ENCODE results near the gene MIS18BP1.
"Not testable (repeated sequence)": the region's sequence is repeated elsewhere in the genome, so short reads cannot be mapped to it uniquely, and the experiment has no call there.

MIS18BP1 gene

DNA sequence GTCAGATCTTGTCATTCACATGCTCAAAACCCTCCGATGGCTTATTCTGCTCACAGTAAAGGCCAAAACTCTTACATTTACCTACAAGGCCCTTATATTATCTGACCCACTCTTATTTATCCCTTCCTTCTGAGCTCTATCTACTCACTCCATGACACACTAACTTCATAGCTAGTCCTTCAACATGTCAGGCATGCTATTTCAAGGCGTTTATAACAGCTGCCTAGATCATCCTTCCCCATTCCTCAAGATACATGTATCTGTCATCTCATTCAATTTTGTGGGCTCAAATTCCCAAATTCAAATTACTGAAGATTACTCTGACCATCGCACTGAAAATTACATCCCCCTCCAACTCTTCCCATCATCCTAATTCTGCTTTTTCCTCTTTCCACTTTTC, 6.9 kb downstream of the MIS18BP1 start:
- DNase-seq (ENCODE audit: low read depth, low spot score), result no peak

DNA sequence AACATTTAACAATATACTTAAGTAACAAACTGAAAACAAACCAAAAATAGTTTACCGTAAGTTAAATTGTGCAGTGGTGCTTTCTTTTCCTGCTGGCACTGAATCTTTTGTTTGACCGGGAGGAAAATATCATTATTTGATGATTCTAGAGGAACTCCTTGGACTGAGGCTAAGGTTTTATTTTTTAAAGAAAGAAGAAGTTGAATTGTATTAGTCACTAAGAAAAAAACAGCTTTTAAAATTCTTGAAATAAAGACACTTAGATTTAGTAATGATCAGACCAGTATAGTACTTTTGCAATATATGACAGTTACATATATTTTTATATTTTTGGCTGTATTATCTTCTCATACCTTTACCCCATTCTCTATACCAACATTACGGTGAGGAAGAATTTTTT, 10.3 kb downstream of the MIS18BP1 start:
- DNase-seq (ENCODE audit: low read depth, low spot score), result no peak

DNA sequence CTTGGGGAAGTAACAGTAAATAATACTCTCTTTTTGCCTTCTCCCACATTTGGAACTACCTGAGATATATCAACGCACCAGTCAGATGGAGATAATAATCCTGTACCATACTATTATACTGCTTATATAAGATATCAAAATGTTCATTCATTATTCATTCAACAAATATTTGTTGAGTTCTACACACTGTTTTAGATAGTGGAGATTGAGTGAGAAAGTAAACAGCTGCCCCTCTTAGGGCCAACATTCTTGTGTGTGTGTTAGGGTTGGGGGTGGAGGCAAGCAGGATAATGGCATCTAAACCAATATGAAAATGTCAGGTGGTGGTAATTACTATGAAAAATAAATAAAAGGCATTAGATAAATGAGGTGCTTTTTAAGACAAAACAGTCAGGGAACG, 14.0 kb downstream of the MIS18BP1 start:
- no peak for DNase-seq (ENCODE audit: low read depth, low spot score)

DNA sequence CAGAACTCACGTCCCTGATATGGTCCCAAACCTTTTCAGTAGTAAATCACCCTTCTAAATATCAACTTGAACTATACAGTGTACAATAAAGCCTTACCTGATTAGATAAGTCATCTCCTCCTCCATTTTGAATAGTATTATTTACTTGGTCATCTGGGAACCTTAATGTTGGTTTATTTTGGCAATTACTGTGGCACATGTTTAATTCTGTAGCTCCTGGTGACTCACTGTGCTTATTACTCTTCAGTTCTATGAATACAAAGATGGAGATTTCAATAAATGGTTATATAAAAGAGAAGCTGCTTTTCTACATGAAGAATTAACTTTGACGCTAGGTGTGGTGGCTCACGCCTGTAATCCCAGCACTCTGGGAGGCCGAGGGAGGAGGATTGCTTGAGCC, 25.4 kb downstream of the MIS18BP1 start:
- DNase-seq (ENCODE audit: low read depth, low spot score), result no peak

DNA sequence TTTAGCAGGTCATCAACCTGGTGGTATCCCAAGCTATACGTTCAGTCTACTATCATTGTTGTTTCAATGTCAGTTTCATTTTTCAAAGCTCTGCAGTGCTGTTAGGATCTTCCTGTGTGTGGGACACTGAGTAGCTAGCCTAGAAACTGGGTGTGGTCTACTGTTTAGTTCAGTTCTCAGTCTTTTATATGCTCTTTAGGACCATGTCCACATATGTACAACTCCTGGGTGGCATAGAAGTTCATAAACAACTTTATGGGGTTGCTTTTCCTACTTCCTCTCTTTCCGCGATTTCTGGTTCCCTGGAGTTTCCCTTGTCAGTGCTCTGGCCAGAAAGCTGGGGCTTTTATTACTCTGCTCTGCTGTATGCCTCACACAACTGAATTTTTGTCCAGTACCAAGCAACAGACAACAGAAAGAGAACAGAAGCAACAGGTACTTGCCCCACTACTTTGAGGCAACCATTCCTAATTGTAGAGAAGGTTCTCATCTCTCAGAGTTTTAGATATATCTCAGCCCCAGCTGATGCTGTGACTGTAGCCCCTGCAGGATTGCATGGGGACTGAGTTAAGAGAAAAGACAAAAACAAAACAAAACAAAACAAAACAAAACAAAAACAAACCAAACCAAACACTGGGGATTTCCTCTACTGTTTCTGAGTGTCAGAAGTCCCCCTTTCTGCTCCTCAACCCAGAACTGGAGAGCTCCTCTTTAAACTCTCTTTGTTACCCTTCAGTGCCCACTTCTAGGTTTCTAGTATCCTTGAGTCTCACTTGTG, 30.3 kb downstream of the MIS18BP1 start:
- DNase-seq (ENCODE audit: low read depth, low spot score), result no peak

DNA sequence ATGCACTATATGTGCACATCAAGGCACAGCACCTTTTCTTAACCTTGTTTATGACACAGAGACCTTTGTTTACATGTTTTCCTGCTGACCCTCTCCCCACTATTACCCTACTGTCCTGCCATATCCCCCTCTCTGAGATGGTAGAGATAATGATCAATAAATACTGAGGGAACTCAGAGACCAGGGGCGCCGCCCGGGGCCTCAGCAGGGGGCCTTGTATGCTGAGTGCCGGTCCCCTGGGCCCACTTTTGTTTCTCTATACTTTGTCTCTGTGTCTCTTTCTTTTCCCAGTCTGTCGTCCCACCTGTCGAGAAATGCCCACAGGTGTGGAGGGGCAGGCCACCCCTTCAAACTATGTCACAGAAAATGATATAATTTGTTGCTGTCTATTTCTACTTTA, 38.7 kb downstream of the MIS18BP1 start:
- not testable (repeated sequence) for DNase-seq (ENCODE audit: low read depth, low spot score)

DNA sequence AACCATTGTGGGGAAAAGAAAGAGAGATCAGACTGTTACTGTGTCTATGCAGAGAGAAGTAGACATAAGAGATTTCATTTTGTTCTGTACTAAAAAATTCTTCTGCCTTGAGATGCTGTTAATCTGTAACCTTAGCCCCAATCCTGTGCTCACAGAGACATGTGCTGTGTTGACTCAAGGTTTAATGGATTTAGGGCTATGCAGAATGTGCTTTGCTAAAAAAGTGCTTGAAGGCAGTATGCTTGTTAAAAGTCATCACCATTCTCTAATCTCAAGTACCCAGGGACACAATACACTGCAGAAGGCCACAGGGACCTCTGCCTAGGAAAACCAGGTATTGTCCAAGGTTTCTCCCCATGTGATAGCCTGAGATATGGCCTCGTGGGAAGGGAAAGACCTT, 39.3 kb downstream of the MIS18BP1 start:
- DNase-seq (ENCODE audit: low read depth, low spot score), result not testable (repeated sequence)

DNA sequence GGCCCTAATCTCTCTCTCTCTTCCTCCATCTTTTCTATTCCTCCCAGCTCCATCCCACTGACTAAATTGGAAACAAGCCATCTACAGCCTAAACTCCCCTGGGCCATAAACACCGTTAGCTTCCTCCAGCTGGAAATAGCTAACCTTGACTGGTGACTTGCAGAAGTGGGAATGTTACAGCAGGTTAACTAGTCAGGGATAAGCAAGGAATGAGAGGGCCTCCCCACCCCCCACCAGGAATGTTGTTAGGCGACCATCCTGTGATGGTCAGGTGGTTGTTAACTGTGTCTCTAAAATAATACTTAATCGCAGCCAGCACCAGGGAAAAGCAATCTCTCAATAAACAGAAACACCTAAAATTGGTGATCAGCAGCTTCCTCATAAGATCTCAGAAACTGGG, 40.8 kb downstream of the MIS18BP1 start:
- no peak for DNase-seq (ENCODE audit: low read depth, low spot score)

DNA sequence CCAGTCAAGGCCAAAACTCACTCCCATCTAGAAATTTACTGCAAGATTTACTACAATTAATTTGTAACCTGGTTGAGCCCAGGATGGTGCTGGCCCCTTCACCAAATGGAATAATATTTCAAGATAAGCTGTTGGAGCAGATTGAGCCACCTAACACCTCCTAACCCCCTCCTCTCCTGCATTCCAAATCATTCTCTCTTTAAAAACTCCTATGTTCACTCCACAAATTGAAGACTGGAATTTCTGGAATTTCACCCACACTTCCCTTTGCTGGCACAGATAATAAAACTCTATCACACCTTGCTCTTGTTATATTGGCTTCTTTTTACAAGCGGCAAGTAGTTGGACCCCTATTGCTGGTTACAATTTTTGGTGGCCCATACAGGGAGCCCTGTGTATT, 41.7 kb downstream of the MIS18BP1 start:
- DNase-seq (ENCODE audit: low read depth, low spot score), result no peak

DNA sequence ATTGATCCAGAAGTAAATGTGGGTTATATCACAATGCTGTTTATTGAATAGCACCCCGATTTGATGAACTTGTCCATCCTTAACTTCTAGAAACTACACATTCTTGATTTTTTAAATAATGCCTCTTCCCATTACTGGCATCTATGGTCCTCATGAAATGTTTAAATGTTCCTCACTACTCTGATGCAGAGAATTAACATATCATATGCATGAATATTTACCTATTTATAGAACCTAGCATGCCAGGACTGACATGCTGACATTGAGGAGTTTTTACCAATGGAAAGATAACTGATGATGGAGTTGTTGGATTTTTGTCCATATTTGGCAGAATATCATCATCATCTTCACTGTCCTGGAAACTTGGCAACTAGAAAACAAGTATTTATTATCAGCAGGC, 42.8 kb downstream of the MIS18BP1 start:
- no peak for DNase-seq (ENCODE audit: low read depth, low spot score)

DNA sequence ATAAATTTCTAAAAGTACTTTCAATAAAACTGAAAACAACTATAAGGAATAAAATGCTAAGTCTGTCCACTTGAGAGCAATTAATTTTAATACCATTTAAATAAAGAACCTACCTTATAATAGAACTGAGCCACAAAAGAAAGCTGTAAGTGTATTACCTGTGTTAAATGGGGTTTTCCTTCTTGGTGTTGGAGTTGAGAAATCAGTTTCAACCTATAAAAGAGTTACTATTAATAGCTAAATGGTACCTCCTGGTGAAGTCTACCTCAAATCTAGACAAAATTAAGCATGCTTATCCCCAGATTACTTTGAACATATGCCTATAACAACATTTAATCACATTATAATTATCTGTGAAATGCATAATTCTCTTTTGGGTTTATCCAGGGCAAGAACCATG, 48.8 kb downstream of the MIS18BP1 start:
- no peak for DNase-seq (ENCODE audit: low read depth, low spot score)

DNA sequence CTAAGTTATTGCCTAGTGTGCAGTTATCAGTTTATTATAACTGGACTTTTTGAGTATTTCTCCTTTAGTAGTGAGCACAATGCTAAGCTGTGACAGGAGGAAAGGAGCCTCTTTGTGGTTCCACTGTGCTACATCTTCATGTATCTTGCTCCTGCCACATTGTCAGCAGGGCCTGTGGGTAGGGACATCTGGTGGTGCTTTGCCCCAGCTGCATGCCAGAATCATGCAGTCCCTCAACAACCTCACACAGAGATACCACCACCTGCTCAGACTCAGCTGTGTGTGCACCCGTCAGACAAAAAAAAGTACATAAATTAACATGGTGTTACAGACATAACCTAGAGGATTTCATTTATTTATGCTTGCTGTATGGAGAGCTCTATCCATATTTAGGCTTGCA, 51.1 kb downstream of the MIS18BP1 start:
- DNase-seq (ENCODE audit: low read depth, low spot score), result no peak

DNA sequence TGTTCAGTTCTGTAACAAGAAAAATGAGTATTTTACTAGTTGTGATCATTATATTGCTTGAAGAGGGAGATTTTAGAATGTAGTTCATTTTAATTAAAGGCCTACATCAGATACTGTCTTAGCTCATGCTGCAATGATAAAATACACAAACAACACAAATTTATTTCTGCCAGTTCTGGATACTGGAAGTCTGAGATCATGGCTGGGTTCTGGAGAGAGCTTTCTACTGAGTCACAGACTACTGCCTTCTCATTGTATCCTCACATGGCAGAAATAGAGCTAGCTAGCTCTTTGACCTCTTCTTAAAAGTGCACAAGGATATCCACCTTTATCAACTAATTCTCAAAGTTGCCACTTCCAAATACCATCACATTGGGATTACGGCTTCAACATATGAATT, 53.8 kb downstream of the MIS18BP1 start:
- no peak for DNase-seq (ENCODE audit: low read depth, low spot score)

DNA sequence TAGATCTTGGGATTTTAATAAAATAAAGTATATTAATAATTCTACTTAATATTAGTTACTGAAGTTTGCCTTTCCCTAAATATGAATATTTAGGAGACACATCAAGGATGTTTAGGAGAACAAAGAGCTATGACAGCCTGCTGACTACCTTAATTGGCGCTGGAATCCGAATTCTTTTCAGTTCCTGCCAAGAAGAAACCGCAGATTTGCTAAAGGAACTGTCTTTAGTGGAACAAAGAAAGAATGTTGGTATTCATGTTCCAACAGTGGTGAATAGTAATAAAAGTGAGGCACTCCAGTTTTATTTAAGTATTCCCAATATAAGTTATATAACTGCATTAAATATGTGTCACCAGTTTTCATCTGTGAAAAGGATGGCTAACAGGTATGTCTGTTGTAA, 54.5 kb downstream of the MIS18BP1 start:
- no peak for DNase-seq (ENCODE audit: low read depth, low spot score)

DNA sequence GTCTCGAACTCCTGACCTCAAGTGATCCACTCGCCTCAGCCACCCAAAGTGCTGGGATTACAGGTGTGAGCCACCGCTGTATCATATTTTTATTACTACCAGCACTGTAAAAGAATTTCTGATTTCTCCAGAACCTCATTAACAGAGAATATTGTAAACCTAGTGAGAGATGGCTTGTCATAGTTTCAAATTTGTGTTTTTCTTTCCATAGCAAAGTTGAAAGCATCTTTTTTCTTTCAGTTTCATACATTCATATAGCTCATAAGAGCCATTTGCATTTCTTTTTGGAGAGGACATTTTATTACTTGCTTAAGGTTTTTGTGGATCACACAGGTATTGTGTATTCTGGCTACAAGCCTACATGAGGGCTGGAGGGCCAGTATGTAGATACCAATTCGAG, 58.0 kb downstream of the MIS18BP1 start:
- no peak for DNase-seq (ENCODE audit: low read depth, low spot score)

DNA sequence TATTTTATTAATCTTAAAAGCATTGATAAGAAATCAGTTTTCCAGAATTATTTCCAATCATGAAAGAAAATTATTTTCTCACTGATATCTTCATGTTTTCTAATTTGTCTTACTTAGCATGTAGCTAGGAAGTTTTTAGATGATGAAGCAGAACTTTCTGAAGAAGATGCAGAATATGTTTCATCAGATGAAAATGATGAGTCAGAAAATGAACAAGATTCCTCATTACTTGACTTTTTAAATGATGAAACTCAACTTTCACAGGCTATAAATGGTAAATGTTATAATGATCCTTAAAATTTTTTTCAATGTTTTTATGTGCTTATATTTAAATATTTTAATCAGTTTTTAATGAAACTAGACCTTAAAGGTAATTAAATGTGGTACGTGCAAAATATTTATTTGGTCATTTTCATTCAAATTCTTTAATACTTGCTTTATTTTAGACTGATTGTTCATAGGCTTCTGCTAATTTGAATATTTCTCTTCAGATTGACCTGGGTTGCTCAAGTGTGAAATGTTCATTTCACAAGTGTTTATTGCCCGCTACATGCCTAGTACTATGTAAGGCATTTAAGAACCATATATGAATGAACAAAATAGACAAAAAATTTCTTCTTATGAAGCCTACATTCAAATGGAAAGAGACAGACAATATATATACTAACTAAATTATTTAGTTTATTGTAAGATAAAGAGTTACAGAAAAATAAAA, 67.7 kb downstream of the MIS18BP1 start:
- no peak for DNase-seq (ENCODE audit: low read depth, low spot score)

DNA sequence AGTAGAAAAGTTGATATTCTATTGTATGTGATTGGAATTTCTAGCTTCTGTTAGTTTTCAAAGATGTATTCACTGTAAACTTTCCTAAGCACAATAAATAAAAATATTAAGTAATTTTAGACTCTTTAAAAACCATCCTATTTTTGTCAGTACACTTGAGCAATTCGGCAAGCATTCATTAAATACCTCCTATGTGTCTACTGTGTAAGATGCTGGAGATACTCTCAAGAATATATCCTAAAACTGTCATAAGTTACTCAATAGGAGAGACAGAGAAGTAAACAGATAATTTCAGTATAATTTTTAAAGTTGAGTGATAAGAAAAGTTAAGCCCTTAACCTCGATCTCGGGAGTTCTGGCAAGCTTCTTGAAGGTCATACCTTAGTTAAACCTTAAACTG, 71.2 kb downstream of the MIS18BP1 start:
- DNase-seq (ENCODE audit: low read depth, low spot score), result no peak

DNA sequence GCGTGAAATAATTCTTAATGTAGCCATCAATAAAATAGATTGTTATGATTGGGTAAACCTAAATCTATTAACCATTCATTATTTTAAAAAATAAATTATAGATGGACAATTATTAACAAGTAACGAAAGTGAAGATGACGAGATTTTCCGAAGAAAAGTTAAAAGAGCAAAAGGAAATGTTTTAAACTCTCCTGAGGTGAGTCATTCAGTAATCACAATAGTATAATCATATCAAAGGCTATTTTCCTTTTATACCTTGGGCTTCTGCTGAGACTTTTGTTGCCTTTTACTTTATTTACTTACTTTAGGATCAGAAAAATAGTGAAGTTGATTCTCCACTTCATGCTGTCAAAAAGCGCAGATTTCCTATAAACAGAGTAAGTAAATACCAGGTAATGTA, 71.7 kb downstream of the MIS18BP1 start:
- DNase-seq (ENCODE audit: low read depth, low spot score), result no peak

DNA sequence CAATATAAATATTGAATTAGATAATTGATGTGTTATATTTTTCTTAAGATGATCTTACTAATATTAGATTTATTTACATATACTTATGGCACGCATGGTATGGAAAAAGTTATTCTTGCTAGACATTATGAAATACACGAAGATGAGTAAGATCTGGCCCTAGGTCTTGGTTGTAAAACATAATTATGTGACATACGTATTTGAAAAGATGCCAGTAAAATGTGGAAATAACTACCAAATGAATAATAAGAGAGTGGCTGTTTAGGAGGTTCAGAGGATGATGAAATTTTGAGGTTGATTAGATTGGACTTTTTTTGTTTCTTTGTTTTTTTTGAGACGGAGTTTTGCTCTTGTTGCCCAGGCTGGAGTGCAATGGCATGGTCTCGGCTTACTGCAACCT, 75.9 kb downstream of the MIS18BP1 start:
- DNase-seq (ENCODE audit: low read depth, low spot score), result no peak

DNA sequence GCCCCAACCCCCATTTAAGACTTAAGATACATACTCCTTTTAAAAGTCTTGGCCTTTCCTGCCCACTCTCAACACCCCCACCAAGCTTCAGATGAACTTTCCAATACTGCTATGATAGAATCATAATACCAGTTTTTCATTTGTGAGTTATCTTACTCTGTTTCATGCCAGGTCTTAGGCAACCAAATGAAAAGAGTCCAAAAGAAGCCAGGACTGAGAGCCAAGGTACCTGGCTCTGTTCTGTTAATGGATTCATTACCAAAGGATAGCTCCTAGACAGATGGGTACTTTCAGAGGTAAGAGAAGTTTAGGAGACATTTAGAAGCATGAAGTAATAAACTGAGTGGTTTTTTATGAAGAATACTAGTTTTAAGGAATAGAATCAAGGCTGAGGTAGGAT, 83.1 kb downstream of the MIS18BP1 start:
- no peak for DNase-seq (ENCODE audit: low read depth, low spot score)

DNA sequence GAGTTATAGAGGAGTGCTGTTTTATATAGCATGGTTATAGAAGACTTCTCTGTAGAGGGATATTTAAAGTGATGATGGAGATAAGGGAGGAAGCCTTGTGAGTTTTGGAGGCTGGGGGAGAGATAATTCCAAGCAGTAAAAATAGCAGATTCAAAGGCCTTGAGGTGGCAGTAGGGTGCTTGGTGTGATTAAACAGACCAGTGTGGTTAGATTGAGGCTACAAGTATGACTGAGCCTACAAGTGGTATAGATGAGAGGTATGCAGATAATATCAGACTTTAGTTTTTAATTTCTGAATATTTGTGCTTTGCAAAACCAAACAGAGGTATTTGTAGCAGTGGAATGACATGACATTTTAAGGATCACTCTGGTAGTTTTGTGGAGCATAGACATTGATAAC, 96.9 kb downstream of the MIS18BP1 start:
- DNase-seq (ENCODE audit: low read depth, low spot score), result no peak

All from activated naive CD8-positive, alpha-beta T cell treated with anti-CD3 and anti-CD28 coated beads, Interleukin-2, amount 50 U/mL, for 16 hours (primary cell).